Suprapubic skin (tissue), 4 donors: ENCODE data around the gene KCTD5. TPM values are rescaled to one million over a fixed set of nuclear protein-coding genes. Genes with fewer than 3 reads are reported as not detected.
"Not testable (repeated sequence)": the region's sequence is repeated elsewhere in the genome, so short reads cannot be mapped to it uniquely, and the experiment has no call there.

ENCODE experiments used
- DNase-seq, 2 donors: peaks; one replicate each; pipeline ENCODE4 v3.0.0-alpha.2; 2019; ENCODE audit warnings: low spot score in 2 of 2
- H3K27ac ChIP-seq: fragments of 200-600 bp; sonication (generic); one replicate; pipeline ENCODE4 v1.5.1; 2019
- H3K27me3 ChIP-seq: fragments of 200-600 bp; sonication (generic); one replicate; pipeline ENCODE4 v1.5.1; 2019
- H3K36me3 ChIP-seq: fragments of 200-600 bp; sonication (generic); one replicate; pipeline ENCODE4 v1.5.1; 2019
- H3K4me1 ChIP-seq: fragments of 200-600 bp; sonication (generic); one replicate; pipeline ENCODE4 v1.5.1; 2019
- H3K4me3 ChIP-seq: fragments of 200-600 bp; sonication (generic); one replicate; pipeline ENCODE4 v1.5.1; 2019; ENCODE audit warnings: mild to moderate bottlenecking
- H3K9me3 ChIP-seq: fragments of 200-600 bp; sonication (generic); one replicate; pipeline ENCODE4 v1.5.1; 2019
- CTCF ChIP-seq, 2 donors: fragments of 200-600 bp in 1 of 2; fragments of 450-650 bp in 1 of 2; sonication (generic) in 1 of 2; IDR thresholded peaks; one replicate each; pipeline ENCODE4 v1.5.1; 2016 to 2019; ENCODE audit warnings: antibody characterized with exemption in 2 of 2, mild to moderate bottlenecking in 1 of 2, moderate library complexity in 1 of 2
- EP300 ChIP-seq: sonication (generic); formaldehyde crosslinking; IDR thresholded peaks from one replicate; pipeline ENCODE4 v1.6.1; 2017; ENCODE audit warnings: antibody characterized with exemption
- POLR2A ChIP-seq, 2 donors: fragments of 450-650 bp; IDR thresholded peaks; one replicate each; pipeline ENCODE4 v1.6.1; 2017; ENCODE audit warnings: antibody characterized with exemption in 2 of 2, mild to moderate bottlenecking in 2 of 2, moderate library complexity in 2 of 2
- POLR2AphosphoS5 ChIP-seq, 3 donors: sonication (generic); formaldehyde crosslinking; IDR thresholded peaks; one replicate each; pipeline ENCODE4 v1.6.1; 2017; ENCODE audit warnings: antibody characterized with exemption in 3 of 3
- WGBS: methylation state at CpG from one replicate; pipeline ENCODE4 v1.1.5; 2018; 5-methylcytosine and 5-hydroxymethylcytosine counted together
- total RNA-seq, 4 donors: library from RNA; depleted of rRNA; stranded (reverse); fragments of >200 nt; gene quantifications; one replicate each; pipeline ENCODE4 v1.1.0, GENCODE V29; 2016

KCTD5 gene
- total RNA-seq, 4 donors from 2014 or later, result 46.3 to 84.4 (median 53.0) TPM

- TF ChIP-seq EP300 (no peak), POLR2AphosphoS5 (IDR thresholded peaks at IDR 0.05) (no peak), CTCF (IDR thresholded peaks at IDR 0.05) (no peak), POLR2A (IDR thresholded peaks at IDR 0.05) (no peak)
- DNase-seq, result no peak
Observed at GRCh38 chr16:2691491-2692248, 9.3 kb downstream of the KCTD5 start.

GRCh38 chr16:2692251-2692947 lies 10.1 kb downstream of the KCTD5 start:
- Histone ChIP-seq H3K4me1 (peaks cover 12% of the 10 kb centered on the region), H3K9me3 (no peaks in the 10 kb centered on the region), H3K4me3 (no peak overlapping the region), H3K27me3 (no peaks in the 10 kb centered on the region), H3K27ac (no peak overlapping the region), H3K36me3 (peaks cover 24% of the 10 kb centered on the region)
- TF ChIP-seq EP300 (no peak), CTCF (IDR thresholded peaks at IDR 0.05) (no peak), POLR2AphosphoS5 (IDR thresholded peaks at IDR 0.05) (no peak)
- 71% methylated on average over 13 of the region's 14 CpGs for WGBS
- DNase-seq, result no peak

More at GRCh38 chr16:2691491-2692248, 9.3 kb downstream of the KCTD5 start:
- Histone ChIP-seq H3K9me3 (no peaks in the 10 kb centered on the region), H3K36me3 (peaks cover 17% of the 10 kb centered on the region), H3K4me3 (no peak overlapping the region), H3K4me1 (peaks cover 19% of the 10 kb centered on the region), H3K27me3 (no peaks in the 10 kb centered on the region), H3K27ac (no peak overlapping the region)
- WGBS, result 88% methylated on average over 8 of the region's 29 CpGs

- H3K27ac ChIP-seq, result no peak overlapping the region
- no peak for TF ChIP-seq POLR2A (IDR thresholded peaks at IDR 0.05)
- WGBS, result 87% methylated on average over 7 of the region's 24 CpGs
Observed at GRCh38 chr16:2692948-2693651, 10.8 kb downstream of the KCTD5 start.

GRCh38 chr16:2696601-2697250 lies 14.4 kb downstream of the KCTD5 start:
- H3K27ac ChIP-seq, H3K4me1 ChIP-seq, DNase-seq, H3K4me3 ChIP-seq, H3K27me3 ChIP-seq, H3K9me3 ChIP-seq: not testable (repeated sequence)
- peaks cover 58% of the 10 kb centered on the region for H3K36me3 ChIP-seq
- WGBS, result over 99% methylated on average over 20 of the region's 37 CpGs

More at GRCh38 chr16:2692948-2693651, 10.8 kb downstream of the KCTD5 start:
- Histone ChIP-seq H3K36me3 (peaks cover 31% of the 10 kb centered on the region), H3K4me3 (no peak overlapping the region), H3K4me1 (peaks cover 8% of the 10 kb centered on the region), H3K27me3 (no peaks in the 10 kb centered on the region), H3K9me3 (no peaks in the 10 kb centered on the region)
- DNase-seq, result no peak

GRCh38 chr16:2697401-2697948 lies 15.2 kb downstream of the KCTD5 start:
- no peak for TF ChIP-seq POLR2A (IDR thresholded peaks at IDR 0.05)
- WGBS, result 93% methylated on average over 13 of the region's 17 CpGs
- no peaks in the 10 kb centered on the region for H3K9me3 ChIP-seq
- no peaks in the 10 kb centered on the region for H3K27me3 ChIP-seq
- no peak for DNase-seq
- no peak overlapping the region for H3K4me3 ChIP-seq
- H3K27ac ChIP-seq, result no peak overlapping the region
- peaks cover 62% of the 10 kb centered on the region for H3K36me3 ChIP-seq
- H3K4me1 ChIP-seq, result peaks cover 3% of the 10 kb centered on the region

GRCh38 chr16:2698103-2698870 lies 16.0 kb downstream of the KCTD5 start:
- peaks cover 70% of the 10 kb centered on the region for H3K36me3 ChIP-seq
- H3K27ac ChIP-seq, result no peak overlapping the region
- TF ChIP-seq POLR2A (IDR thresholded peaks at IDR 0.05), result no peak
- no peak for TF ChIP-seq POLR2AphosphoS5 (IDR thresholded peaks at IDR 0.05)
- no peak for TF ChIP-seq EP300
- TF ChIP-seq CTCF (IDR thresholded peaks at IDR 0.05), result no peak
- no peak overlapping the region for H3K4me3 ChIP-seq
- no peak for DNase-seq
- 97% methylated on average over 20 of the region's 28 CpGs for WGBS
- peaks cover 2% of the 10 kb centered on the region for H3K4me1 ChIP-seq
- no peaks in the 10 kb centered on the region for H3K9me3 ChIP-seq
- H3K27me3 ChIP-seq, result no peaks in the 10 kb centered on the region
